Measurements from ENCODE around the gene LMNTD1.
"Not testable (repeated sequence)": the region's sequence is repeated elsewhere in the genome, so short reads cannot be mapped to it uniquely, and the experiment has no call there.

Gene LMNTD1

DNA sequence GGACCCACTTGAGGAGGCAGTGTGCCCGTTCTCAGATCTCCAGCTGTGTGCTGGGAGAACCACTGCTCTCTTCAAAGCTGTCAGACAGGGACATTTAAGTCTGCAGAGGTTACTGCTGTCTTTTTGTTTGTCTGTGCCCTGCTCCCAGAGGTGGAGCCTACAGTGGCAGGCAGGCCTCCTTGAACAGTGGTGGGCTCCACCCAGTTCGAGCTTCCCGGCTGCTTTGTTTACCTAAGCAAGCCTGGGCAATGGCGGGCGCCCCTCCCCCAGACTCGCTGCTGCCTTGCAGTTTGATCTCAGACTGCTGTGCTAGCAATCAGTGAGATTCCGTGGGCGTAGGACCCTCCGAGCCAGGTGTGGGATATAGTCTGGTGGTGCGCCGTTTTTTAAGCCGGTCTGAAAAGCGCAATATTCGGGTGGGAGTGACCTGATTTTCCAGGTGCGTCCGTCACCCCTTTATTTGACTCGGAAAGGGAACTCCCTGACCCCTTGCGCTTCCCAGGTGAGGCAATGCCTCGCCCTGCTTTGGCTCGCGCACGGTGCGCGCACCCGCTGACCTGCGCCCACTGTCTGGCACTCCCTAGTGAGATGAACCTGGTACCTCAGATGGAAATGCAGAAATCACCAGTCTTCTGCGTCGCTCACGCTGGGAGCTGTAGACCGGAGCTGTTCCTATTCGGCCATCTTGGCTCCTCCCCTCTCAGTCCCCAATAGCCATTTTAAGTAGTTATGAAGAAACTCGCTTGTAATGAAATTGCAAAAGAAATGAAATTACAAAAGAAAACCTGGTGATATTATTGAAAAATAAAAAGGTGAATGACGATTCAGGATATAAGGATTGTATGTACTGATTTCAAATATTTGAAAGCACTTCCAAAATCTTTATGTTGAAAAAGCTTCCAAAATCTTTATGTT, 63.9 kb downstream of the LMNTD1 start:
- DNase-seq: not testable (repeated sequence)

DNA sequence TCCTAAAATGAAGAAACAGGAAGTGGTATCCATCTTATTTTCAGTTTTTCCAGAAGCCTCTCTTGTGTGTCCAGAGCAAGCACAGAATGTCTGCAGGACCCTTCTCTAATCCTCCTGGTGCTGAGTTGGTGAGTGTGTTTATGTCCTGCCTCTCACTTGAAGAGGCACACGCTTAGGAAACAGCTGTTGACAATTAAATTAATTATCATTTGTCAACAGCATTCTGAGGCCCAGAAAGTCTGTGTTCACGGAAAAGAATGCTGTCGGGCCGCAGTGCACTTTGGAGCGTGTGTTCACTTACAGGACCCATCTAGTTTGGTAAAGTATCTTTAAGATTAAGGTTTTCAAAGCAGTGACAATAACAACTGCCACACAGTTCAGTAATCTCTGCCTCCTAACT, 70.5 kb downstream of the LMNTD1 start:
- no peak for DNase-seq

DNA sequence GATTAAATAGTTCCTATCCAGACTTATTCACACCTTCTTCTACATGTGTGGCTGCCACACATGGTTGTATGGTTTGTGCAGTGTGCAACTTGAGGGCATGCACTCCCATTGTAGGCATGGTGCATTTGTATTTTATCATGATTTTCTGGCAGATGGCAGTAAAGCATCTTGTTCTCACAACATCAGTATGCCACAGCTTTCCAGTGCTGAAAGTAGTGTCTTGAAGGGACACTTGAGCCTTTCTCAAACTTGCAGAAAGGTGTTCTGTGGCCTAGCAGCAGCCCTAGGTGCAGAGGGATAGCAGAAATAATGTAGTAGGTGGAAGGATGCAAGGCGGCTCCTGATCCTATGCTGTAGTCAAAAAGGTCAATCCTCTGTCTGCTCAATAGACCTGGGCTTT, 72.9 kb downstream of the LMNTD1 start:
- no peak for DNase-seq

DNA sequence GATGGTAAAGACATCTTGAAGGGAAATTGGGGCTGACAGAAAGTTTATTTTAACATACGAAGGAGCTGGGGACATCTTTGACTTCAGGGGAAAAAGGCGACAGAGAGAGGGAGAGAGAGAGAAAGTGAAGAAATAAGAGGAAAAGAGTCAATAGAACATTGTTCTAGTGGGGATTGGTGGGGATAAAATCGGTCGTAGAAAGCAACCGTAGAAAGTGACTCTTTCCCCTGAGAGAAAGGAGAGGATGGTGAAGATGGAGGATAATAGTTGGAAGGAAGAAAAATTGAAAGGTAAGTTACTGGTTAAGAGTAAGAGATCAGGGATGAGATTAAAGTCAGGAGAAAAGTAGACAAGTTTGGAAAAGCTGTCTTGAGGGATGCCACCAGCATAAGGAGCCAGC, 75.9 kb downstream of the LMNTD1 start:
- DNase-seq: no peak

DNA sequence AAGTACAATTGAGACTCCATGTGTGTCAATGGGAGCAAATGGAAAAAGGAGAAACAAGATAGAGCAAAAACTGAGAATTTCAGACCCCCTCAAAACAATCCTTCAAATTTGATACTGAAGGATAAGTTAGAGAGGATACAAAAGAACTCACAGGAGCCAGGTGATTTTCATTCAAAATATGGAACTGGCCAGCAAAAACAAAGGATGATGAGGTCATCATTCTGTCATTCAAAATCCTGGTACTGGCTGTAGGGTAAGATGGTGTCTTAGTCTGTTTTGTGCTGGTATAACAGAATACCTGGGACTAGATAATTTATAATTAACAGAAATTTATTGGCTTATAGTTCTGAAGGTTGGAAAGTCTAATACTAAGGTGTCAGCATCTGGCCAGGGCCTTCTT, 80.6 kb downstream of the LMNTD1 start:
- DNase-seq: no peak

DNA sequence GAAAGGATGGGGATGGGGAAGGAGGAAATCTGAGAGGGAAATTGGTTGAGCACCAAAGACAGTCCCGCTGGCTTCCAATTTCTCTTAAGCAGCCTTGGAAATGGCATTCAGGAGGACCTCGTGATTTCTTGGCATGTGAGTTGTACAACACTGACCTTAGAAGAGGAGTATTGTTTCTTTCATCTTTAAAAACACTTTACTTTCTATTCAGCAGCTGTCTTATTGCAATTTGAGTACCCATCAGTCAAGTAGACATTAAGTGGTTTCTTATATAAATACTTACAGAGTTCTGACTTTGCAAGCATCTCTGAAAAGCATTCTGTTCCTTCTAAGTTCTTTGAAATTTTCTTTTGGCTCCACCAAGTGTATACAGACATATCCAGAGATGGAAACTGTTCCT, 83.2 kb downstream of the LMNTD1 start:
- DNase-seq: no peak

DNA sequence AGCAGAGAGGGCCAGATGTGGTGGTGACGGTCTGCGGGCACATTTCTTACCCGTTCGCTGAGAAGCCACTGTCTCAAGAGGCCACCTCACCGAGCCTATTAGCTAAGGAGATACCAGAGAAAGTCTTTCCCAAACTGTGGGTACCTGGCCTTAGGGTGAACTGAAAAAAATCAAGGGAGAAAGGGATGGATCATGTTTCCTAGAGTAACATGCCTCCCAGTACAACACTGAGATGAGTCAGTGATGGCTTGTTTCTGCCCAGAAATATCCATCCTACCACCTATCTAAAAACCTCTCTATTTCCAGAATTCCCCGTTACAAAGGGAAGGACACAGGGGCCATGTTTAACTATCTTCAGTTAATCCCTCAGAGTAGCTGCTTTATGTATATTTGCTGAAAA, 83.7 kb downstream of the LMNTD1 start:
- DNase-seq: no peak

DNA sequence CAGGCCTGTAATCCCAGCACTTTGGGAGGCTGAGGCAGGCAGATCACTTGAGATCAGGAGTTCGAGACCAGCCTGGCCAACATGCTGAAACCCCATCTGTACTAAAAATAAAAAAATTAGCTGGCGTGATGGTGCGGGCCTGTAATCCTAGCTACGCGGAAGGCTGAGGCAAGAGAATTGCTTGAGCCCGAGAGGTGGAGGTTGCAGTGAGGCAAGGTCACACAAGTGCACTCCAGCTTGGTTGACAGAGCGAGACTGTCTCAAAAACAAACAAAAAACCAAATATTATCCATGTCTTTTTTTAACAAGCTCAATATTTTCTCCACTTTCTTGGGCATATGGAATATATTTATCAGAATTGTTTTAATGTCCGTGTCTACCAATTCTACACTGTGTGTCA, 89.6 kb downstream of the LMNTD1 start:
- DNase-seq: no peak

DNA sequence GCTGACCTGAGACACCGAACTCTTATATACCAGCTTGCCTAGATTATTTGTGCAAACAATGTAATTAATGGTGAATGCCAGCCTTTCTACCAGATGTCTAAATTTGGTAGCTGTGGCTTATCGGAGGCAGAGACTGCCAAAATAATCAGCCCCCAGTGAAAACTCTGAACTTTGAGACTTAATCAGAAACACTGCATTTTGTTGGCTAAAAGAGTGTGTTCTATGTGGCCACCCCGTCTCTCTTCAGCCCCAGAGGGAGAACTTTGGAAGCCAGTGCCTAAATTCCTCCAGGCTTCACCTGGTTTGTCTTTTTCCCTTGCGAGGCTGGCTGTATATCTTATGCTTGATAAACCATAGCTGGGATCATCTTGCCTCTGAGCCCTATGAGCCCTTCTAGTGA, 90.1 kb downstream of the LMNTD1 start:
- DNase-seq: no peak

DNA sequence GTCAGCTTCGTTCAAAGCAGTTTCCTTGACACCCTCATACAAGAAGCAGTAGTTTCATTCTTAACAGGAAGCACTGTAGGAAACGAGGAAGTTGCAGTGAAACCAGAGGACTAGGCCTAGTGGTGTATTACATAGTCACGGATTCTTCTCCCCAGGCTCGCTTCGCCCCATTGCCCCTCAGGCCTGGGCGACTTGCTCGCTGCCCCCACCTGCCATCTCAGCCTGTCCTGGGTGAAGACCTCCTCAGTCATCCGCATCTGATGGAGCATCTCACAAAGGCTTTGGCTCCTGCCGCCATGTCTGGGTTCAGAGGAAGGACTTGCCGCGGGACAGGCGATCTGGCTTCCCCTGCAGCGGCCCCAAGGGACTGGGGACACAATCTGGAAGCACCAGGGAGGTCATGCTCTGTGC, 93.5 kb downstream of the LMNTD1 start:
- DNase-seq: no peak

DNA sequence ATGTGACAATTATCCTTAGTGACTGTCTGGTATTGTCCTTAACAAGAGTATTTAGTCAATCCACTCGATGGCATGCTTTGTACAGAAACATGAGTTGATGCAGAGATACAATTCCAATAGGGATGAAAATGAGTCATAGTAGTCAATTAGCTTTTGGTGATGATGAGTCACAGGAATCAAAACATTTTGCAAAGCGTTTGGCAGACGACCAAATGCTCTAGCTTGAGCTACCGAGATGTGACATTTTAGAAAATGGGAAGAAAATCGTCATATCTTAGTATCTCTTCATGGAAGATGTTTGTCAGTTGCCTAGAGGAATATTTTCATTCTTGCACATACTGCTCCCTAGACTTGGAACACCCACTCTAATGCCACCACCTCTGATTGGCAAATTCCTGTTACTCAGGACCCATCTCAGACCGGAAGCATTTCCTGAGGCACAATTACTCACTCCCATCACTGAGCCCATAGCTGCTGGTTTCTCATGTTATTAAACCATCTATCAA, 95.0 kb downstream of the LMNTD1 start:
- DNase-seq: no peak

DNA sequence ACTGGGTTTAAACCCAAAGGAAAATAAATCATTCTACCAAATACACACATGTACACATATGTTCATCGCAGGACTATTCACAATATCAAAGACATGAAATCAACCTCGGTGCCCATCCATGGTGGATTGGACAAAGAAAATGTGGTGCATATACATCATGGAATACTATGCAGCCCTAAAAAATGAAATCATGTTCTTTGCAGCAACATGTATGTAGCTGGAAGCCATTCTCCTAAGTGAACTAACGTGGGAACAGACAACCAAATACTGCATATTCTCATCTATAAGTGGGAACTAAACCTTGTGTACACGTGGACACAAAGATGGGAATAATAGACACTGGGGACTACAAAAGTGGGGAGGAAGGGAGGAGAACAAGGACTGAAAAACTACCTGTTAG, 96.6 kb downstream of the LMNTD1 start:
- no peak for DNase-seq

DNA sequence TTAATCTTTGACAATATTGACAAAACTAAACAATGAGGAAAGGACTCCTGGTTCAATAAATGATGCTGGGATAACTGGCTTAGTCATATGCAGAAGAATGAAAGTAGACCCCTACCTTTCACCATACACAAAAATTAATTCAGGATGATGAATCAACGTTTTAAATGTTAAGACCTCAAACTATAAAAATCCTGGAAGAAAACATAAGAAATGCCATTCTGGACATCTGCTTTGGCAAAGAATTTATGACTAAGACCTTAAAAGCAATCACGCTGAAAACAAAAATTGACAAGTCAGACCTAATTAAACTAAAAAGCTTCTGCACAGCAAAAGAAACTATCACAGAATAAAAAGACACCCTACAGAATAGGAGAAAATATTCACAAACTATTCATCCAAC, 97.4 kb downstream of the LMNTD1 start:
- no peak for DNase-seq

DNA sequence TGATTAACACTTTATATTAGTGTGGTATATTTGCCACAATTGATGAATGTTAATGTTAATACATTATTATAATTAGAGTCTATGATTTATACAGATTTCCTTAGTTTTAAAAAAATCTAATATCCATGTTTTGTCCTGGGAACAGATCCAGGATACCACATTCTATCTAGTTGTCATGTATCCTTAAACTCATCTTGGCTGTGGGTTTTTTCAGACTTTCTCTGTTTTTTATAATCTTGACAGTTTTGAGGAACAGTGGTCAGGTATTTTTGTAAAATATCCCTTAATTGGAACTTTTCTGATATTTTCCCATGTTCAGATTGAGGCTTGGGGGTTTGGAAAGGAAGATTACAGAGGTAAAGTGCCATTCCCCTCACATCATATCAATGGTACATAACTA, 104.1 kb downstream of the LMNTD1 start:
- no peak for DNase-seq

DNA sequence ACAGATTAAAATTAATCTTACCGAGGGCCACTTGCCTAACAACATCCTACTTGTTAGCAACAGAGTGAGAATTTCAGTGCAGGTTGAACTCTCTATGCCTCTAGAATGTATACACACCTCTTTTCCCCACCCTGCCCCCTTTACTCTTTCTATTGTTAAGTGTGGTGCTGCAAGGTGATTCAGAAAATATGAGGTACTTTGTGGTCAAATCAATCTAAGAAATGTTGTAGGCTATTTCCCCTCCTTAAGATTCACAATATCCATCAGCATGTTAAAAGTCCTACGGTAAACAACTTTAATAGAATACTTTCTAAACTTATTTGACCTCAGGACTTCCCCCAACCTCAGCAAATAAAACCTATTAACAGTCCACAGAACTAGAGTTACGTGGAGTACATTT, 106.0 kb downstream of the LMNTD1 start:
- DNase-seq: no peak

DNA sequence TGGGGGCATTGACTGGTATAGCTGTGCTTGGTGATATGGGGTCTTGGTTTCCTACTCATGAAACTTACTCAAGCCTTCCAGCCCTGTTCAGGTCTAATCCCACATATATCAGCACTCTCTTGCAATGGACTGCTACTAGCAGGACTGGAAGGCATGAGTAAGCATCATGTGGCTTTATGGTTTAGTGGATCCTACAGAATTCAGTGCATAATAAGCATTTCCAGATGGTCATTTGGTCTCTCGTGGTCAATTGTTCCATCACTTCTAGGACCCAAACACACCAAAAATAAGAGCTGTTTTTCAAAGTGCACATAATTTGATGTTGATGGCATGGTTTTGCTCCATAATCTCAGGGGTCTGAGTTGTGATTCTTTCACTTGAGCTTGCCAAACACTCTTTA, 114.4 kb downstream of the LMNTD1 start:
- no peak for DNase-seq

DNA sequence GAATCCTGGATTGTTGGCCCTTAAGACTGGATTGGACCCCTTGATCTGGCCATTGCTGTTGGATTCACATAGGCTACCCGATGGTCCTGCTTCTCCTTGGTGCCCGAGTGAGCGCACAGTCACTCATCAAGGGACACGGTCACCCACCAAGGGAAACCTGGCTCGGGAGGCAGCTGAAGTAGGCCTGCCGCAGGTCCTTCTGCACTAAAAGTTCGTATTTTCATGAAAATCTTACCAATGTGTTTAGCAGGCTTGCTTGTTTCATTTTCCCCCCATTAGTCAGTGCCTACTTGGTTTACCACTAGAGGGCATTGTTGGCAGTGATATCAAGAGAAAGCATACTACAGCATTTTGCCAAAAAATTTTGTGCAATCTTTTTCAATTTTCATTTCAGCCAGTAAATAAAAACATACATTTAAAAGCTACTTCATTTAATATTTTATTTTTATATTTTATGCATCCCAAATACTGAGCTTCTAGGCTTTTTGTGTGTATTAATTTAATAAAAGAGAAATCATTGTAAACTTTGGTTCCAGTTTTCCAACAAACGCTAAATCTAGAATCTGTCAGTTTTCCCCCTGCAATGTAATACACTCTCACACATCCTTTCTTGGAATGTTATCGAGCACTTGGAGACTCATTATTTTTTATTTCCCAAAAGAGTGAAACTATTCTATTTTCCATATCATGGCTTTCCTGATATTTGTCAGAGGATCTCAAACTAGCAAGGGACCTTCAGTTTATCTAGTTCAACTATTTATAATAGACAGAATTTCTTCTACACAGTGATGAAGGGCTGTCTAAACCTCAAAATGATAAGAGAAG, 116.7 kb downstream of the LMNTD1 start:
- no peak for DNase-seq

DNA sequence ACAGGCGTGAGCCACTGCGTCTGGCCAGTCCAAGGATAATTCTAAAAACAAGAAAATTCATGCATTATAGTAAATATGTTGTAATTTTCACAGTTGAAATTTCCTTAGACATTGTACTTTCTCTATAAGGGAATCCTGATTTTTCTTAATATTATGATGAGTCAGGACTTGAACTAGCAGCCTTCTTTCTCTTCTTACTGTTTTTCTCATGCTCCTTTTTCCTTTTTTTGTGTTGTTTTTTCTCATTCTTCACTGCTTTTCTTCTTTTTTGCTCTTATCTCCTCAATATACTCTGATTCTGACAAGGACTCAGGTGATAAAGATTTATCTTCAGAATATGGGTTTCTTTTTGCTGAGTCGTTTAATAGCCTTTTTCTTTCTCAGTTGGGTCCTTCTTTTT, 117.7 kb downstream of the LMNTD1 start:
- no peak for DNase-seq

DNA sequence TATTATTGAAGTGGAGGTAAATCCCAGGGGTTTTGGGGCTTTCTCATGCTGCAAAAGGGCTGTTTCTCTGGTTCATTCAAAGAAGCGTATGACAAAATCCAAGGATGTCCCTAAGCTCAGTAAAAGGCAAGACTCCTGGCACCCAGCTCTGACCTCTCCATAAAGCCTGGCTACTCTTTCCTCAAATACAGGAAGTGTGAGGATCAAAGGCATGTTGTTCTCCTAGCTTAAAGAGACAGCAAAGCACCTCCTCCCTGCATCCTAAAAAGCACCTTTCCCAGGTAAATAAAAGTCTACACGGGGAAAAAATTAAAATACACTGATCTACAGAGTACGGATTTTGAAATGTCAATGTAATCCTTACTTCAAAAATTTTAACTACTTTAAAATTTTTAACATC, 118.6 kb downstream of the LMNTD1 start:
- DNase-seq: no peak

DNA sequence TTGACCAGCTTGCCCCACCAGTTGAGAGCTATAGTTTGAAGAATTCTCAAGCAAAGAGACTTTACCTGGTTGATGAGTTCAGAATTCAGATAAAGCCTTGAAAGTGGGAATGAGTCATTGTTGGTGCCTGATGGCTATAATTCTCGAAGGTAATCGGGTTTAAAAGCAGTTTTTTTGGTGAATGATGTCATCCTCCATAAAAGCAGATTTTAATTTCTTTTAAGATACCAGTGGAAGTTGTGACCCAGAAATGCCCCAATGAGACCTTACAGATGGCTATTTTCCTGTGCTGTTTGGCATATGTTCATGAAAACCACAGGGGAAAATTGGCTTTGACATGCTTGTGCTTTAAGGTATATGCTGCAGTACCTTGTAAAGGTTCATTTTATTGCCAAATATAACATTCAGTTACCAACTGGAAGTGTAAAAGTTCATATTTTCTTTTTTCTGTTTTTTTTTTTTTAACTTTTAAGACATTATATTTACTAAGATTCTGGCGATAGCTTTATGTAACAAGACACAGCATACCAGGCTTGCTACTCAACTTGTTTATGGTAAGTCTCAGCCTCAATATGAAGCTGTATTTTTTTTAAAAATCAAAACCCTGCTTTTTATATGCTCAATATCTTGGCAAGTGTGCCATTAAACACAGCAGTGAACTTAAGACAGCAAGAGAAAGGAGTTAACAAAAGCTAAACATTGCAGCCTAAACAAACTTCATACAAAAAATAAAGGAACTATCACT, 119.3 kb downstream of the LMNTD1 start:
- no peak for DNase-seq

DNA sequence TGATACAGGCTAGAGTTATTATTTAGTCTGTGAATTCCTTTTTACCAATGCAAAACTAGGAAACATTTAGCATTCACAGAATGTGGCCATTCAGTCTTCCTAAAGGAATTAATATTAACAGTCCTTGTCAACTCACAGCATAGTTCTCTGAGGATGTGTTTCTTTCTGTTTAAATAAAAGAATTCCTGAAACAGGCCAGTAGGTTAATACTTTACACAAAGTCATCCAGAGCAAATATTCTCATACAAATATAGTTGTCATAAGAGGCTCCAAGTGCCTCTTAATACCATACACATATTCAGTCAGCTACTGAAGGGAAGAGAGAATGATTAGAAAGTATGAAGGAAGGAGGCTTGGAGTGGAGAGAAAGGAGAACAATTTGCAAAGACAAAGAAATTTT, 120.1 kb downstream of the LMNTD1 start:
- DNase-seq: no peak

DNA sequence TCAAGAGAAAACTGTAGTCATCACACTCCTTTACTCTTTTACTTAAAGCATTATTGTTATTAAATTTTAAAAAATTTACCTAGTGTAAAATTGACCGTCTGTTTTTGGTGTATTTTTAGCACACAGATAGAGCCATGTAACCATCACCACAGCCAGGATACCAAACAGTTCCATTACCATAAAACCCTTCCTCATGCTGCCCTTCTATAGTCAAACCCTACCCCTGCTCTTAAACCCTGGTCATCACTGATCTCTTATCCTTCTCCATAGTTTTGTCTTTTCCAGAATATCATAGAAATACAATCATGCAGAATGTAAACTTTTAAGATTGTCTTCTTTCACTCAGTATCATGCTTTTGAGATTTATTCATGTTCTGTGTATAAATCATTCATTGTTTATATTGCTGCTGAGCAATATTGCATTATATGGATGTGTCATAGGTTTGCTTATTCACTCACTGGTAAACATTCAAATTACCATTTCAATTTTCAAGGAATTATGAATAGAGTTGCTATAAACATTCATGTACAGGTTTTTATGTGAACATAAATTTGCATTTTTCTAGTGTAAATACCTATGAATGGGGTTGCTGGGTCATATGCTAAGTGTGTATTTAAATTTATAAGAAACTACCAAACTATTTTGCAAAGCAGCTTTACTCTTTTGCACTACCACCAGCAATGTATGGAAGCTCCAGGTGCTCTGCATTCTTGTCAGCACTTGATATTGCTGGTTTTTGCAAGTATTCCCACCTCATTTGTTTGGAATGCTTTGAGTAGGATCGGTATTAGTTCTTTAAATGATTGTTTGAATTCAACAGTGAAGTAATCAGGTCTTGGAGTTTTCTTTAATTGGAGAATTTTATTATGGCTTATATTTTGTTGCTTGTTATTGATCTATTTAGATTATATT, 125.5 kb downstream of the LMNTD1 start:
- no peak for DNase-seq

All from DMS 273 treated with DMSO at 0.1 percent for 48 hours (cell line).